ENCODE measurements around the gene NTRK3.

The NTRK3 gene

DNA sequence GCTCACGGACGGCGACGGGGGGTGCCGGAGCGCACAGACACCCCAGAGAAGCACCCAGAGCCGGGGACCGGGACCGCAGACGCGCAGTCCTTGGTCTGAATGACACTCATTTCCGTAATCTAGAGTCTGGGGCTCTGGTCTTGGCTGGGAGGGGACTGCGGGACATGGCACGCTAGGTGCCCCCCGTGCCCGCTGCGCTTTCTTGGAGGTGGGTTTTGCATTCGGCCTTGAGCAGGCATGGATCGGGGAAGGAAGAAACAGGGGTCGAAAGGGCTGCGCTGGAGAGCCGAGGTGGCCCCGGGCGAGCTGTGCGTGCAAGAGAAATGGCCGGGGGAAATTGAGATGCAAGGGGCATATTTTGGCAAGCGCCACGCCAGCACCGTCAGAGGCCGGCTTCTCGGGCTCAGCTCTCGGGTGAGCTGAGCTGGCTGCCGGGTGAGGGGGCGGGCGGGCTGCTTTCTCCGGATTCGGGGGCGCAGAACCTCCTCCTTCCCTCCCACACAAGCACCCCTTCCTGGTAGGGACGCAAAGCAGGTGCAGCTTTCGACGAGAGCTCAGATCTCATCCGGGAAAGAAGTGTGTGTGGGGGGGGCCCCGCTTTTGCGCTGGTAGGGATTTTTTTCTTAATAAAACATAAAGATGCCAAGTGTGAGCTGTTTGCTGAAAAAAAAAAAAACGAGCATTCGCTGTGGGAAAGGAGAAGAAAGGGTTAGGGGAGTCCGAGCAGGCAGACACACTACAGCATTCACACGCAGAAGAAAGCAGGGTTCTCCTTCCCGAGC is 963 bp upstream of the NTRK3 start:
- peak; percentile 32 for DNase-seq

DNA sequence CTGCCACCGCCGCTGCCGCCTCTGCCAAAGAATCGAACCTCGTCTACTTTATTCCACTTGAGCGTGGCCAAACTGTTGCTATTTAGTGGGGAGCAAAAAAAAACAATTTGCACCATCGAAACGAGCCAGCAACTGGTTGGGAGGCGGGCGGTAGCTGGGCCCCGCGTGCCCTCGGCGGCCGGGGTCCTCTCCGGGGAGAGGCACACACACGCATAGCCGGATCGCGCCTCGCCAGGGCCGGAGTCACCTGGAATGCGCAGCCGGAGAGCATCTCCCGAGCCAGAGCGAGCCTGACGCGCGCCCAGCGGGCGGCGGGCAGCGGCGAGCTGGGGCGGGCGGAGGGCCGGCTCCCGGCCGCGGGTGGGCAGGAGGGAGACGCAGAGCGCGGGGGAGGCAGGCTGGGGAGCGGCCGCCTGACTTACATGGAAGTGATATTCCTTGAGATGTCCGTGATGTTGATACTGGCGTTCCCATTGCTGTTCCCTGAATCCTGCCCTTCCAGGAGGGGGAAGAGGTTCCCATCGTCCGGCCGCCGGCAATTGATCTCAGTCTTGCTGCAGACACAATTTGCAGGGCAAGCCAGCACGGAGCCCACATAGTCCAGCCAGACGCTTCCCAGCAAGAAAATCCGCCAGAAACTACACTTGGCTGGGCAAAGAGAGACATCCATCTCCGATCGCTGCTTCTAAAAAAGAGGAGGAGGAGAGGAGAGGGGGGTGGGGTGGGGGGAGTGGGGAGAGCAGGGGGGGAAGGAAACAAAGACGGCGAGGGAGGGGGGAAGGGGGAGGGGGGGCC is 858 bp downstream of the NTRK3 start:
- DNase-seq, result no peak

DNA sequence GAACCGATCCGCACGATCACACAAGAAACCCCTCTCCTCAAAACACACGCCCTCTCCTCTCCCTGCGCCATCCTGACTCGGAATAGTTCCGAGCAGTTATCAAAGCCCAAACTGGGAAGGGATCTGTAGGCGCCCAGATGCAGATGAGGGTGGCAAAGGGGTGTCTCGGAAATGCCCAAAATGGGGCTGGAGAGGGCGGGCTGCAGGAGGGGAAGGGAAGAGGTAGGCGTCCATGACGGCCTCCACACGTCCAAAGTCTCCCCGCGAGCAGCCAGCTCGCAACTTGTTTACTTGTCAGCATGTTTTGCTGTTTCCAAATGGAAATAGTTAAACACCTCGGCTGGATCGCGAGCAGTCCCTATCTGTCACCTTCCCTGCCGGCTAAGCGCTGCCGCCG is 1.5 kb downstream of the NTRK3 start:
- DNase-seq, result peak; percentile 16

DNA sequence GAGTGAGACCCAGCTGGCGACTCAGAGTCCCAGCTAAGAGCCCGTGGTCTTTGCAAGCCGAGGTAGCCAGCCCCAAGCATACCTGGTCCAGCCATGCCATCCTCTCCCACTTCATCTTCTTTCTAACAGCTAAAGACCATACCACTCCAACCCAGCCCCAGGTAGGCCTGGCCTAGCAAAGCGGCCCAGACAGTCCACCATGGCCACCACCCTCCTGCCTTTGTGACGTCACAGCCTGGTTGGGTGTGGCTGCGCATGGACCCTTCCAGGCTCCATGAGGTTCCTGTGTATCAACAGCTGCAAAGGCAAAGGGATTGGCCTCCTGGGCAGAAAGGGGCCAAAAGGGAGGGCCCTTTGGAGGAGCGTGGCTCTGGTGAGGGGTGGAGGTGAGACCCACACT is 4.1 kb downstream of the NTRK3 start:
- DNase-seq, result no peak

DNA sequence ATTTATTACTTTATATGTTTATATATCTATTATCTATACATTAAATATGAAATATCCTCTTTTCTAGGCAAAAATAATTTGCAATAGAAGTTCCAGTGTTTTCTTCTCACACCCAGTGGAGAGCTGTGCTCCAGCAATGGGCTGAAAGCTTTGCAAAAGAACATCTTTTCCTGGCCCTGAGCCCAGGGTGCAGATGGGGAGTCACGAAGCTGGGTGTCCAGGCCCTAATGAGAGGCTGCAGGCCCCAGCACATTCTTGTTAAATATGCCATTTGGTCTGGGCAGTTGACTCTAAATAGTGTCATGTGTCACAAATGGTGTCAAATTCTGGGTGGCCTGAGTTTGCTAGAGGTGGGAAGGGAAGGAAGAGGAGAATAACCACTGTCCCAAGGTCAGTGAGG is 5.7 kb downstream of the NTRK3 start:
- DNase-seq, result no peak

DNA sequence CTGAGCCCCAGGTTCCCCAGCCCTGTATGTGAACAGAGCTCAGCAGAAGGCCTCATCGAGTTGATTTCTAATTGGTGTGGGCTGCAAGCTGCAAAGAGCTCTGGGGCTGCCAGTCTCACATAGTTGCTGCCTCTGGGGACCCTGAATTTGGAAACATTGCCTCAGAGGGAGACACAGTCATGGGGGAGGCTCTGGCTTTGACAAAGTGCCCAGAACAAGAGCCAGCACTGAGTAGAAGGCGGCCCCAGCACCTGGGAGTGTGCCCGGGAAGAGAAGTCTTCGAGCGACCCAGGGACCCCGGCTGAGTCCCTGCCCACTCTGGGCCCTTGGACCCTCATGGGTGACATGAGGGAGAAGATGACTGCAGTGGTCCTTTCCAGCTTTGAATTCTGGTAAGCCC is 7.3 kb downstream of the NTRK3 start:
- no peak for DNase-seq

DNA sequence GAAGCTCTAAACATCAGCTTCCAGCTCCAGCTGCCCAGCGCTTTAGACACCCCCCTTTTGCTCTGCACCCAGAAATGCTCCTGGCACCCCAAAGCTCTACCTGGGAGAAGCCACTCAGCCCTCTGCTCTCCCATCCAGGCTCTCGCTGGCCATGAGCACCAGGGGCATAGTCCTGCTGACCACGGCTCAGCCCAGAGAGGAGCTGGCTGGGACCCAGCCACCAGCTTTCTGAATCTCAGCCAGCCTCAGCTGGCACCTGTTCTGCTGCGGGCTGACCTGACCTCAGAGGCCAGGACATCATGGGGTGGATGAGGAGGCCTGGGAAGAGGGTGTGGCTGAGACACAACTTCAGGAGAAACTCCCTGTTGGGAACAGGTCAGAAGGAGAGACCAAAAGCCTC is 8.6 kb downstream of the NTRK3 start:
- no peak for DNase-seq

DNA sequence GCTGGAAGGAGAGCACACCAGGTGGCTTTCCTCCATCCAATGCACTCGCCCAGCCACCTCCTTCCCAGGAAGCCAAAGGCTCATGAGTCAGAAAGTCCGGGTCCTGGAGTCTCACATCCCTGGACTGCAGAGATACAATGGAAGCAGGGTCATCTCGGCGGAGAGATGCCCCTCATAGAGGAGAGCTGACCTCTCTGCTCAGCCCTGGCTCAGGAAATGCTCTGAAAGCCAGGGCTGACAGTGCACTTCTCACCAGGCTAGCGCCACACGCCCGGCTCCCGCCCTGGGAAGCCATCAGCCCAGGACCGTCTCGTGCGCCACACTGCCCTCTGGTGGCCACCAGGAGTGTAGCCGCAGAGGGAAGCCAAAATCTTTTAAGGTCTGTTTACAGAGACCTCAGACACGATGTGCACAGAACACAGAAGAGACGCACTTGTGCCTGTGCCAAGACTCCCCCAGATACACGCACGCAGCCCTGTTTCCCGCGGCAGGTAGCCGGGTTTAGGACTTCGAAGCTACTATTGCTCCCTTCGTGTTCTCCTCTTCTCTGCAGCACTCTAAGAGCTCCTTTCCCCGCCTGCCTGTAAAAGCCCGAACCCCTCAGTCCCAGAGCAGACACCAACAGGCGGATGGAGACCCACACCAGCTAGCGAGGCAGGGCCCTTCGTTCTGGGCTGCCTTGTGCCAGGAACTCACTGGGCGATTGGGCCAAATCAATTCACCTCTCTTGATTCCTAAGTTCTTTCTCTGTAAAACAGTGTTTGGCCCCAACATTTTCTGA is 9.7 kb downstream of the NTRK3 start:
- peak; percentile 83 for DNase-seq

DNA sequence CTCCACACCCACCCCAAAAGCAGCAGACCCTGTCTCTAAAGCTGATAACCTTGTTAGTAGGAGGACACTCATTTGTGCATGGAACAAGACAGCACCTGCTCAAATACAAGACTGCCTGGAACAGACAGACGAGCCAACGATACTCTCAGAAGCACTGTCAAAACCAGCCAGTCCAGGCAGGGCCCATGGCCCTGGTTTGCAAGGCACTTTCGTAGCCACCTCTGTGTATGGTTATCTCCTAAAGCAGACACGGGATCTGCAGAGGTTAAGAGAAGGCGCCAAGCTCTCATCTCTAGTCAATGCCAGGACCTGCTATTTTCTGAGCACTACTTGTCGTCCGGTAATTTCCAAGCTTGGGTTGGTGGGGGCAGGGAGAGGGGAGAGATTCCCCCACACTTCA is 10.5 kb downstream of the NTRK3 start:
- no peak for DNase-seq

DNA sequence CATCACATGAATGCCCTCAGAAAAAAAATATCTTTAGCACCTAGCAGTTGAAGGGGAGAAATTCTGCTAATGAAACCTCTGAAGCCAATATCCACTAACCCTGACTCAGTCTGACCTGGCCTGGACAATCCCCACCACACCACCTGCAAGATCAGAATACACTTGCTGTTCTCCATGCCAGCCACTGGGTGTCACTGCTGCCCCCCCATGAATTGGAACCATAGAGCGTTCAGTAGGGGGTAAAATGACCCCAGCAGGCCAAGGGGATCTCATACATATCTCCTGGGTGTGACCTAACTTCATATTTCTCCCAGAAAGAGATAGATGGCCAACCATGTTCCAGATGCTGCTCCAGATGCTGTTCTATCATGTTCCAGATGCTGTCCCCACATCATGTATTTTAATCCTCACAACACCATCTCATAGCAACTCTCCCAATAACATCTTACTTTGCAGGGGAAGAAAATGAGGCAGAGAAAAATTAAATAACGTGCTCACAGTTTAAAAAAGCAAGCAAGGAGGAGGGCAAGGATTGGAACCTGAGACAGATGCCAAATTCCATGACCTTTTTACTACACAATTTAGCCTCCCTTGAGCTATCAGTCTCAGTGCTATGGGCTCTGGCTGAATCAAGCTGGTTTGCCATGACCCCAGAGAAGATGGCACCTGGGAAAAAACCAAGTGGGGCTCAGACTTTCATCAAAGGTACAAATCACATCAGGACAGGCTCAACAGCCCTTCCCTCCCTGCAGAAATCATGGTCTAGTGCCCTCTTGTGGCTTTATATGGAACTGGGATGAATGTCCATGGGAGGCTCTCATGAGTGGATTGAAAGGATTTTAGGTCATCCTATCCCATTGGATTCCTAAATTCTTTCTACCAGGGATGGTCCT is 12.4 kb downstream of the NTRK3 start:
- DNase-seq, result peak; percentile 38

DNA sequence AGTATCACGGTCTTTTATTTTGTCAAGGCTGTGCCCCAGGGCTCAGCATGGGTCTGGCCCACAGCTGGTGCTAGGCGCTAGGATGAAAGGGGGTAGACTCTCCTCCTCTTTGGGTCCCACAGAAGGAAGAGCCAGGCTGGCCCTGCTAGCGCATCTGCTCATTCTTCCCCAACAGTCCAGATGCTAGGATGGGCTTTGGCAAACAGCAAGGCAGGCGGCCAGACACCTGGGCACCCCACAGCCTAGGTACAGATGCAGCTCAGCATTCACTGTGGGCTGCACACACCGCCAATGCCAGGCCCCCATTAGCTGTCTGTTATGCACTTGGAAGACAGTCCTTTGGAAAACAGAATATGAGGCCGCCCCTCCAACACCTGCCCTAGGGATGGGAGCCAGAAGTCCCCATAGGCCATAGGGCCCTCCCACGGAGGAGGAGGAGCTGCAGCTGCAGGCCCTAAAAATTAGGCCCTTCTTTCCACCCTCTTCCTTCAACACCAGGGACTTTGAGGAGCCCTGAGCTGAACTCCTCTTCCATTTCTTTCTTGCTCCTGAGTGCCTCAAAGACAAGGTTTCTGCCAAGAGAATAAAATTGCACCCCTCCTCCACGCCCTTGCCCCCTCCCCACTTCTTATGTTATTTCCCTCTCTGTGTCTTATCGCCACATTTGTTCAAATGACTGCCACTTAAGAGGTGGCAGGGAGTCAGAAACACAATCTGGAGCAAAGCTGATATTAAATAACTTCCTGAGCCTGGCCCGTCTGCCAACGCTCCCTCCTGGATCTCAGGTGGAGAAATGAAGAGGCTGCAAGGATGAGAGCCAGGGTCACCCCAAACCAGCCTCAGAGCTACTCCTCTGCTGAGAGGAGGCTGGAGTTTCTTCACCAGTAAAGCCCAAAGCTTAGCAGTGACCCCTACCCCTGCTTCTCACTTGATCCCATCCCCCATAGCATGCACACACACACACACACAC is 13.7 kb downstream of the NTRK3 start:
- no peak for DNase-seq

DNA sequence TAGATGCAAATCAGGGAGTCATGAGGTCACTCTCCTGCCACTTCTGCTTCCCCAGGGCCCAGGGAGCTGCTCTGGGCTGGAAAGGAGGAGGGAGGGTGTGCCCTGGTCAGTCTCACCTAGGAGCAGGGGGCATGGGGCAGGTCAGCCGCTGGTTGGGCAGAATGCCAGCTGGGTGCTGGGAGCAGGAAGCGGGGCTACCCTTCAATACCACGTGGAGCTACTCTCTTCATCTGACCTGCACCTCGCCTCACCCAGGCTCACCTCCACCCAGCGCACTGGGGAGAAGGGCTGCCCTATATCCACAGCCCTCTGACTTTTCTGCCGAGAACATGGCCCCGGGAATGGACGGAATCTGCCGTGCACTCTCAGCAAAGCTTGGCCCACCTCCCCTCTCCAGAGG is 15.1 kb downstream of the NTRK3 start:
- DNase-seq, result no peak

DNA sequence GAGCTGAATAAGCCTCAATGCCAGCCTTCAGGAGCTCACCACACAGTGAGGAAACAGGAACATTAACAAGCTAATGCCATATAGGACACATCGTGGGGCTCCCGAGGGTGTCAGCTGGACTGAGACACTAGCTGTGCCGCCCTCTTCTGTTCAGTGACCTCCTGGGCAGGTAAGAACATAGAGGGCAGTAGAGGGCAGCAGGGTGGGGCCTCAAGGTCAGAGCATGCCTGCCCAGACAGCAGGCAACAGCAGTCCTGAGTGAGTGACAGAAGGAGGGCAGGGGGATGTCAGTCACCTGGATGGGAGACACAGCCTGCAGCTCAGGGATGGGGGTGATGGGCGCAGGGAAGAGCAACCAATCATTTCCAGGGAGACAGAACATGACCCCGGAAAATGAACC is 15.5 kb downstream of the NTRK3 start:
- DNase-seq, result no peak

DNA sequence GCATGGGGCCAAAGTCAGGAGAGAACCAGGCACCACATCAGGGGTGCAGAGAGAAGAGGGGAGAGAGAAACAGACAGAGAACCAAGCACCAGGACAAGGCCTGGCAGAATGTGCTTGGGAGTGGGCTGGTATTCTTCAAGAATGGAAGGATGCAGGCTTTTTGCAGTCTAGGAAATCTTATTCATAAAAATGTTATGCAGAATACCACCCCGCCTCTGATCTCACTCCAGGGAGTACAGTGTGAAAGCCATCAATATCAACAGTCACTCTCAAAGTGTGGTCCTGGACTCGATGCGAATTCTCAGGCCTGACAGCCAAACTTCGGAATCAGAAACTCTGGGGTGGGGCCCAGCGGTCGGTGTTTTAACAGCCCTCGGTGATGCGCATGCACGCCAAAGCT is 16.9 kb downstream of the NTRK3 start:
- no peak for DNase-seq

DNA sequence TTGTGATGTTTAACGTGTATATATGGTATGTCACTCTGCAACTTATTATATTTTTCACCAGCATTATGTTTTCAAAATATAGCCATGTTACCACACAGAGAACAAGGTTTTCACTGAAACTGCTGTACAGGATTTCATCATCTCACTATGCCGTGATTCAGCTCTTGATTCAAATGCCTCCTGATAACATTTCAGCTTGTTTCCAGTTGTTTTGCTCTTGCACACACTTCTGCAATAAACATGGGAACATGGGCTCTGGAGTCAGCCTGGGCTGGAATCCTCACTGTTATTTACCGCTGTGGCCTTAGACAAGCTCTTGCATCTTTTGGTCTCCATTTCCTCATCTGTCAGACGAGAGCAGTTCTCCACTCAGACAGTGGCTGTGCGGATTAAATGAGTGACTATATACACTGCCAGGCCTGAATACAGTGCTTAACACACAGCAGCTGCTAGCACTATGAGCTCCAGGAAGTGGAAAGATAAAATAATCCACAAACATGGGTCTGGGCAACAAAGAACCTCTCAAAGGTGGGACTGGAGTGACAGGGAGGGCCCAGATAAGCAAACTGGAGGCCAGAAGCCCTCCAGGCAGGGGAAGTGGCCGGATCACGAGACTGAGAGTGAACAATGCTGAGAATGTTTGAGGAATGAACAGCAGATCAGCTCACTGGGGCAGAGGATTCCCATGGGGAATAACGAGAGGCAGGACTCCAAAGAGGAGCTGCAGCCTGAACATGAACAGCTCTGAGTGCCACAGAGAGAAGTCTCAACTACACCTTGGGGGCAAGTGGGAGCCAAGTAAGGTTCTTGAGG is 17.7 kb downstream of the NTRK3 start:
- DNase-seq, result no peak

DNA sequence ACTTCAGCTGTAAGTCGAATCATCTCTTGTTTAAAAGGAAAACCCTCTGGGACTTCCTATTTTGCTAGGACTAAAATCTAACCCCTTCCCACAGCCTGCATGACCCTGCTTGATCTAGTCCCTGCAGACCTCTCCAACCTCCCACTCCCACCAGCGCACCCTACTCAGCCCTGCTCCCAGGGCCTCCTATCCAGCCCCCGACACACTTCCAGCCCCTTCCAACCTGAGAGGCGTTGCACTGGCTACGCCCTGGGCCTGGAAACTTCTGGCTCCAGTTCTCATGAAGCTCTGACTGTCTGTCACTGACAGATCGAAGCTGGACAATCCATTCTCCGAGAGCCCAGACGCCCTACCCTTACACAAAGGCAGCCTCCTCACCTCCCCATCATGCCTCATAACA is 21.8 kb downstream of the NTRK3 start:
- no peak for DNase-seq

DNA sequence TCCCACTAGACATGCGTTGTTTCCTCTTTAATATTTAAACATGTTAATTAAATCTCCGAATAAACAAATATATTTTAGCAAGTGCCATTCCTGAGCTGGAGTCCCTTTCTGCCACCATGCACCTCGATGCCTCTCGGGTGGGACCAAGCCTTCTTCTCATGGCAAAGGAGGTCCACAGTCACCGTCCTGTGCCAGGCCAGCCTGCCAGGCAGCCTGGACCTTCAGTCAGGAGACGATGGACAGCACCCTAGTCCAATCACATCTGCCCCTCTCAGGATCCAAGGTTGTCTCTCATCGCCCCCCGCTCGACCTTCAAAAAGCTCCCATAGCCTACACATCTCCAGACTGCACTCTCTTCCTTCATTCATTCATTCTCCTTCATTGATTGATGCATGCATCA is 22.6 kb downstream of the NTRK3 start:
- no peak for DNase-seq

DNA sequence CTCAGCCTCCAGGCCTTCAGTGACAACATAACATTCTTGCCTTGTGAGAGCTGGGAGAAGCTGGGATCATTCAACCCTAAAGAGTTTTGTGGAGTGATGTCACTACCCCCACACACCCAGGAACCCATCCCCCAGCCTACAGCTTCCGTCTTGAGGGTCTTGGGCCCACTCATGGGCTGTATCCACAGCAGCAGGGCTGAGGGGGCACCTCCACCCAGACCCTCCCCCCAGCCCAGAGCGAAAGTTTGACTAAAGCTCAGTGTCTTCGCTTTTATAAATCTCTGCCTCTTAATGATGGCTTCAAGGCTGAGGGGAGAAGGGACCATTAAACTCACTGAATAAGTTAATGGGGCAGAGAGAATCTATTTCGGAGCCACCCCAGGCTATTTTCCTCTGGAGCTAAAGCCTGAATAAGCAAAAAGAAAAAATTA is 23.8 kb downstream of the NTRK3 start:
- DNase-seq, result no peak

DNA sequence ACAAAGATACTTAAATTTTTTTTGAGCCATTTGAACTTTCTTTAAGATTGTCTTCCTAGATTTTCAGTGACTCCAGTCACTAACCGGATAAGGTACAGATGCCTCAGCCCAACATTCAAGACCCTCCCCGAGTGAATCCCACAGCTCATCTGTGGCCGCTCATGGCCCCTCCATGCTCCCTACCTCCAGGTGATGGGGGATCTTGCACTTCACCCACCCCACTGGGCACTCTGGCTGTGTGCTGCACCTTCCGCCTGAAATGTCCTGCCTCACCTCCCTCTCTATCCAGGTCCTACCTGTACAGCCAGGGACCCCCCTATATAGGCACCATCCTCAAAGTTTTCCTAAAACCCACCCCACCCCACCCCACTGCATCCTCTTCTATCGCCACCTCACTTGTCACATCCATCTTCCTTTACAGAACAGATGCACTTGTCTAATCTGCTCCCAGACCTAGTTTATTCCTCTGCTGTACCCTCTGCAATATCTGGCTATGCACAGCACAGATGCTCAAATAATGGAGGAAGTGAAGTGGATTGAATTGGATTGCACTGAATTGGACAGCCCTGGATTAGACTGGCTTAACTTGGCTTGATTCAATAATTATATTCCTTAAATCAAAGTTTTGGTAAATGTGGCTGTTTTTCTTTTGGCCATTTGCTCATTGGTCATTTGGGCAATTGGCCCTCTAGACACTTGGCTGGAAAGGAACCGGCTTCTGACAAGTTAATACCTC is 24.5 kb downstream of the NTRK3 start:
- no peak for DNase-seq

DNA sequence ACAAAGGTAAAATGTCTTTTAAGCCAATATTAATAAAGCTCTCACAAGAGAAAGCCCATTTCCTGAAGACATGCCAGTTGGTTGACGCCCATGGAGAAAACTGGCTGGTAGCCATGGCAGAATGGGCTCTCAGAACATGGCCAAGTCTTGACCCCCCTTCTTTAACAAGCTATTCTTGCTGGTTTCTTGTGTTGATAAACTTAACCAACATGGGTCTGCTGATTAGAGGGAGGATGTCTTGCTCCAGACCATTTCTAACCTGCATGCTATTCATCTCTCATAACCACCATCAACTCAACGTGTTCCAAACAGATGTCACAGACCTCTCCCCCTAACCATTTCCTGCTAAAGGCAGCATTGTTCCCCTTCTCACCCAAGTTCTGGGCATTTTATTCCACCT is 25.7 kb downstream of the NTRK3 start:
- no peak for DNase-seq

All from activated CD4-positive, alpha-beta T cell treated with anti-CD3 and anti-CD28 coated beads for 48 hours (primary cell).